Type B pancreatic cell (in vitro differentiated cells): ENCODE measurements around the gene WFIKKN1. TPM values are rescaled to one million over a fixed set of nuclear protein-coding genes. Genes with fewer than 3 reads are reported as not detected.

Source experiments
- DNase-seq: peaks from one replicate; pipeline ENCODE4 v3.0.0; 2021; ENCODE audit warnings: mixed read lengths; ENCODE audit not compliant: unreplicated experiment; ENCODE audit errors: extremely low spot score
- H3K27ac Mint-ChIP-seq: 2 replicates; pipeline ENCODE4 v1.8.0; 2021; ENCODE audit warnings: mild to moderate bottlenecking, mixed read lengths
- H3K27me3 Mint-ChIP-seq: 2 replicates; pipeline ENCODE4 v1.8.0; 2021; ENCODE audit warnings: mixed read lengths
- H3K36me3 Mint-ChIP-seq: 2 replicates; pipeline ENCODE4 v1.8.0; 2021; ENCODE audit warnings: mixed read lengths
- H3K4me1 Mint-ChIP-seq: one replicate; pipeline ENCODE4 v1.8.0; 2021; ENCODE audit warnings: mixed read lengths; ENCODE audit not compliant: unreplicated experiment
- H3K4me3 Mint-ChIP-seq: 2 replicates; pipeline ENCODE4 v1.8.0; 2021; ENCODE audit warnings: mild to moderate bottlenecking, mixed read lengths
- H3K9me3 Mint-ChIP-seq: 2 replicates; pipeline ENCODE4 v1.8.0; 2021; ENCODE audit warnings: mixed read lengths
- total RNA-seq: library from RNA; stranded (reverse); gene quantifications from 2 replicates; pipeline ENCODE4 v1.2.1, GENCODE V29; 2021; ENCODE audit warnings: low replicate concordance
- TF ChIP-seq, protein P1 (sequence below): fragments of 200-600 bp; sonication (generic); conservative IDR thresholded peaks from 2 replicates; pipeline ENCODE4 v1.5.0; 2021; ENCODE audit warnings: antibody characterized with exemption, mild to moderate bottlenecking

The WFIKKN1 gene
- total RNA-seq, 1 donor from 2014 or later, result 9.0 TPM

DNA sequence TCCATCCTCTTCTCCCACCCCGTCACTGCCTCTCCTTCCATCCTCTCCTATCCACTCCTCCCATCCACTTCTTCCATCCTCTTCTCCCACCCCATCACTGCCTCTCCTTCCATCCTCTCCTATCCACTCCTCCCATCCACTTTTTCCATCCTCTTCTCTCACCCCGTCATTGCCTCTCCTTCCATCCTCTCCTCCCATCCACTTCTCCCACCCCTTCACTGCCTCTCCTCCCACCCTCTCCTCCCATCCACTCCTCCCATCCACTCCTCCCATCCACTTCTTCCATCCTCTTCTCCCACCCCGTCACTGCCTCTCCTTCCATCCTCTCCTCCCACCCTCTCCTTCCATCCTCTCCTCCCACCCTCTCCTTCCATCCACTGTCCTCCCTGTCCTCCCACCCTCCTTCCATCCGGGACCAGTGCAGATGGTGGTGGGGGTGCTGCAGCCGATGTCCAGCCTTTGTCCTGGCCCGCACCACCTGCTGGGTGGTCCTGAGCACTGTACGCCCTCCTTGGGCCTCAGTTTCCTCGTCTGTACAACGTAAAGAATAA lies 1.1 kb downstream of the WFIKKN1 start:
- H3K9me3 Mint-ChIP-seq, result no peaks in the 10 kb centered on the region
- H3K27ac Mint-ChIP-seq, result no peak overlapping the region
- no peaks in the 10 kb centered on the region for H3K36me3 Mint-ChIP-seq
- no peak for DNase-seq
- peak overlapping the region; percentile 28 for H3K4me3 Mint-ChIP-seq
- H3K27me3 Mint-ChIP-seq, result peaks cover 6% of the 10 kb centered on the region
- TF ChIP-seq, protein P1, sequence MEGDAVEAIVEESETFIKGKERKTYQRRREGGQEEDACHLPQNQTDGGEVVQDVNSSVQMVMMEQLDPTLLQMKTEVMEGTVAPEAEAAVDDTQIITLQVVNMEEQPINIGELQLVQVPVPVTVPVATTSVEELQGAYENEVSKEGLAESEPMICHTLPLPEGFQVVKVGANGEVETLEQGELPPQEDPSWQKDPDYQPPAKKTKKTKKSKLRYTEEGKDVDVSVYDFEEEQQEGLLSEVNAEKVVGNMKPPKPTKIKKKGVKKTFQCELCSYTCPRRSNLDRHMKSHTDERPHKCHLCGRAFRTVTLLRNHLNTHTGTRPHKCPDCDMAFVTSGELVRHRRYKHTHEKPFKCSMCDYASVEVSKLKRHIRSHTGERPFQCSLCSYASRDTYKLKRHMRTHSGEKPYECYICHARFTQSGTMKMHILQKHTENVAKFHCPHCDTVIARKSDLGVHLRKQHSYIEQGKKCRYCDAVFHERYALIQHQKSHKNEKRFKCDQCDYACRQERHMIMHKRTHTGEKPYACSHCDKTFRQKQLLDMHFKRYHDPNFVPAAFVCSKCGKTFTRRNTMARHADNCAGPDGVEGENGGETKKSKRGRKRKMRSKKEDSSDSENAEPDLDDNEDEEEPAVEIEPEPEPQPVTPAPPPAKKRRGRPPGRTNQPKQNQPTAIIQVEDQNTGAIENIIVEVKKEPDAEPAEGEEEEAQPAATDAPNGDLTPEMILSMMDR, result no peak
- H3K4me1 Mint-ChIP-seq, result peaks cover 10% of the 10 kb centered on the region

GRCh38 chr16:632486-633335 lies 1.9 kb downstream of the WFIKKN1 start:
- TF ChIP-seq, protein P1, result no peak
- DNase-seq, result no peak
- Mint-ChIP-seq H3K36me3 (no peaks in the 10 kb centered on the region), H3K27ac (no peak overlapping the region), H3K4me1 (peaks cover 10% of the 10 kb centered on the region), H3K27me3 (peaks cover 6% of the 10 kb centered on the region), H3K9me3 (no peaks in the 10 kb centered on the region), H3K4me3 (no peak overlapping the region)

DNA sequence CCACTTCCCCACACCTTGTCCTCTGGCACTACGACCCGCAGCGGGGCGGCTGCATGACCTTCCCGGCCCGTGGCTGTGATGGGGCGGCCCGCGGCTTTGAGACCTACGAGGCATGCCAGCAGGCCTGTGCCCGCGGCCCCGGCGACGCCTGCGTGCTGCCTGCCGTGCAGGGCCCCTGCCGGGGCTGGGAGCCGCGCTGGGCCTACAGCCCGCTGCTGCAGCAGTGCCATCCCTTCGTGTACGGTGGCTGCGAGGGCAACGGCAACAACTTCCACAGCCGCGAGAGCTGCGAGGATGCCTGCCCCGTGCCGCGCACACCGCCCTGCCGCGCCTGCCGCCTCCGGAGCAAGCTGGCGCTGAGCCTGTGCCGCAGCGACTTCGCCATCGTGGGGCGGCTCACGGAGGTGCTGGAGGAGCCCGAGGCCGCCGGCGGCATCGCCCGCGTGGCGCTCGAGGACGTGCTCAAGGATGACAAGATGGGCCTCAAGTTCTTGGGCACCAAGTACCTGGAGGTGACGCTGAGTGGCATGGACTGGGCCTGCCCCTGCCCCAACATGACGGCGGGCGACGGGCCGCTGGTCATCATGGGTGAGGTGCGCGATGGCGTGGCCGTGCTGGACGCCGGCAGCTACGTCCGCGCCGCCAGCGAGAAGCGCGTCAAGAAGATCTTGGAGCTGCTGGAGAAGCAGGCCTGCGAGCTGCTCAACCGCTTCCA lies 2.7 kb downstream of the WFIKKN1 start:
- Mint-ChIP-seq H3K27me3 (peaks cover 6% of the 10 kb centered on the region), H3K9me3 (no peaks in the 10 kb centered on the region), H3K27ac (no peak overlapping the region), H3K4me1 (peaks cover 10% of the 10 kb centered on the region), H3K4me3 (no peak overlapping the region), H3K36me3 (no peaks in the 10 kb centered on the region)
- TF ChIP-seq, protein P1, result no peak
- DNase-seq, result no peak

DNA sequence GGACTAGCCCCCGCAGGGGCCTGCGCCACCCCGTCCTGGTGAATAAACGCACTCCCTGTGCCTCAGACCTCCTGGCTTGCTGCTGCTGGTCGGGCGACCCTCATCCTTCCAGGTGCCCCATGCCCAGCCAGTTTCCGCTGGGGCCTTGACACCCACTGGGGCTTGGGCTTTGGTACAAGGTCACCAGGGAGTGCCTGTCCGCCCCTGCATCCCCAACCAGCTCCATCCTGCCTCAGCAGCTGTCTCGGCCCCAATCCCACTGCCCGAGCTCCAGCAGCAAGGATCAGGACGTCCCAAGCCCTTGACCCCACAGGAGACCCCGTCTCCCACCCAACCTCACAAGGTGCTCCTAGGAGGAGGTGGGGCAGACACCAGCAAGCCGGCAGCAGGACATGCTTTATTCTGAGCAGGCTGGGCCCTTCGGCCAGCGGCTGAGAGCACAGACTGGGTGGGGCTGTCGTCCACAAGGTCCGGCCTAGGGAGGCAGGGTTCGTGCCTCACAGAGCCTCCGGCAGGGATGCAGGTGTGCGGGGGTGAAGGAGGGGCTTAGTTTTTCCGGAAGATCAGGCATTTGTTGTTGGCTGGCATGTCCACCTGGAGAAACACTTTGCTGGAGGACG lies 3.4 kb downstream of the WFIKKN1 start:
- Mint-ChIP-seq H3K4me1 (peaks cover 8% of the 10 kb centered on the region), H3K27me3 (peaks cover 6% of the 10 kb centered on the region), H3K9me3 (no peaks in the 10 kb centered on the region), H3K4me3 (peak overlapping the region; percentile 79), H3K27ac (no peak overlapping the region), H3K36me3 (no peaks in the 10 kb centered on the region)
- TF ChIP-seq, protein P1, result no peak
- DNase-seq, result no peak

- no peak for DNase-seq
- peaks cover 5% of the 10 kb centered on the region for H3K4me1 Mint-ChIP-seq
- TF ChIP-seq, protein P1, result no peak
- H3K27ac Mint-ChIP-seq, result no peak overlapping the region
- no peaks in the 10 kb centered on the region for H3K9me3 Mint-ChIP-seq
- H3K4me3 Mint-ChIP-seq, result peak overlapping the region; percentile 72
- H3K36me3 Mint-ChIP-seq, result no peaks in the 10 kb centered on the region
- H3K27me3 Mint-ChIP-seq, result peaks cover 6% of the 10 kb centered on the region
Measured at GRCh38 chr16:634996-635395, 4.2 kb downstream of the WFIKKN1 start.
